K562 (cell line): Measurements from ENCODE around the gene PALM3. TPM values are rescaled to one million over a fixed set of nuclear protein-coding genes. Genes with fewer than 3 reads are reported as not detected.

Experiments used
- FOXA1 ChIP-seq: fragments of 450-650 bp; IDR thresholded peaks from 2 replicates; pipeline ENCODE4 v1.6.1; 2016; ENCODE audit warnings: mild to moderate bottlenecking, borderline replicate concordance
- IRF2 ChIP-seq: sonication (generic); formaldehyde crosslinking; IDR thresholded peaks from 2 replicates; pipeline ENCODE4 v1.8.1; 2022; ENCODE audit warnings: mild to moderate bottlenecking, missing genetic modification reagents
- JUNB ChIP-seq: fragments of 450-650 bp; formaldehyde crosslinking; conservative IDR thresholded peaks from 2 replicates; pipeline ENCODE4 v1.4.0; 2020; ENCODE audit warnings: mild to moderate bottlenecking
- RBM15 ChIP-seq: fragments of 200-400 bp; formaldehyde crosslinking; IDR thresholded peaks from 2 replicates; pipeline ENCODE4 v1.6.1; 2018; ENCODE audit warnings: mild to moderate bottlenecking, low read length, moderate library complexity; ENCODE audit not compliant: insufficient read depth
- ZFP1 ChIP-seq: fragments of 450-650 bp; formaldehyde crosslinking; IDR thresholded peaks from 2 replicates; pipeline ENCODE4 v1.4.0; 2020; ENCODE audit warnings: mild to moderate bottlenecking, mixed read lengths
- ZNF212 ChIP-seq: fragments of 450-650 bp; formaldehyde crosslinking; IDR thresholded peaks from 2 replicates; pipeline ENCODE4 v1.4.0; 2020; ENCODE audit warnings: mild to moderate bottlenecking
- ZNF24 ChIP-seq: fragments of 450-650 bp; IDR thresholded peaks from 2 replicates; pipeline ENCODE4 v1.6.1; 2016
- ZNF507 ChIP-seq: conservative IDR thresholded peaks from 2 replicates; pipeline ENCODE4 v1.6.1; 2017; ENCODE audit warnings: missing genetic modification characterization, missing compliant biosample characterization
- polyA plus RNA-seq, 8 experiments: library from polyadenylated mRNA; depleted of rRNA in 4 of 8; stranded (reverse) in 5 of 8; unstranded in 3 of 8; fragments of >200 nt; fragmentation: Nextera tagmentation in 2 of 8; fragmentation: Illumina TruSeq in 1 of 8; extraction: Ambion mirVana in 2 of 8; extraction: Trizol in 1 of 8; gene quantifications; 2 replicates each; pipeline versions ENCODE4 v1.2.1 to v1.2.3, GENCODE V29; 2011 to 2014; ENCODE audit warnings: inconsistent platforms in 1 of 8, missing spikeins in 1 of 8
- total RNA-seq, 7 experiments: library from RNA; depleted of rRNA in 6 of 7; stranded (reverse); fragments of >200 nt in 6 of 7; fragmentation: Illumina TruSeq in 2 of 7; extraction: Trizol in 2 of 7; gene quantifications; 2 replicates each; pipeline versions ENCODE4 v1.2.1 to v1.2.3, GENCODE V29; 2011 to 2021; ENCODE audit warnings: low replicate concordance in 1 of 7
- TF ChIP-seq, protein P1 (sequence below): fragments of 250-450 bp; sonication (Bioruptor Pico); IDR thresholded peaks from 2 replicates; pipeline ENCODE4 v1.4.0; 2020
- TF ChIP-seq, protein P2 (sequence below): sonication (generic); formaldehyde crosslinking; IDR thresholded peaks from 2 replicates; pipeline ENCODE4 v1.8.1; 2023; ENCODE audit warnings: mild to moderate bottlenecking, missing genetic modification reagents
- TF ChIP-seq, protein P3 (sequence below): sonication (generic); formaldehyde crosslinking; IDR thresholded peaks from 2 replicates; pipeline ENCODE4 v1.8.0; 2023; ENCODE audit warnings: missing genetic modification reagents, mild to moderate bottlenecking, borderline replicate concordance
- TF ChIP-seq, protein P4 (sequence below): fragments of 450-650 bp; IDR thresholded peaks from 2 replicates; pipeline ENCODE4 v1.6.1; 2016

The PALM3 gene
- total and polyA plus RNA-seq, 9 of the 15 experiments (the other 6 are each of a cell fraction or from before 2014, with no cell fraction given), result 0.07 to 9.3 (median 3.3) TPM

DNA sequence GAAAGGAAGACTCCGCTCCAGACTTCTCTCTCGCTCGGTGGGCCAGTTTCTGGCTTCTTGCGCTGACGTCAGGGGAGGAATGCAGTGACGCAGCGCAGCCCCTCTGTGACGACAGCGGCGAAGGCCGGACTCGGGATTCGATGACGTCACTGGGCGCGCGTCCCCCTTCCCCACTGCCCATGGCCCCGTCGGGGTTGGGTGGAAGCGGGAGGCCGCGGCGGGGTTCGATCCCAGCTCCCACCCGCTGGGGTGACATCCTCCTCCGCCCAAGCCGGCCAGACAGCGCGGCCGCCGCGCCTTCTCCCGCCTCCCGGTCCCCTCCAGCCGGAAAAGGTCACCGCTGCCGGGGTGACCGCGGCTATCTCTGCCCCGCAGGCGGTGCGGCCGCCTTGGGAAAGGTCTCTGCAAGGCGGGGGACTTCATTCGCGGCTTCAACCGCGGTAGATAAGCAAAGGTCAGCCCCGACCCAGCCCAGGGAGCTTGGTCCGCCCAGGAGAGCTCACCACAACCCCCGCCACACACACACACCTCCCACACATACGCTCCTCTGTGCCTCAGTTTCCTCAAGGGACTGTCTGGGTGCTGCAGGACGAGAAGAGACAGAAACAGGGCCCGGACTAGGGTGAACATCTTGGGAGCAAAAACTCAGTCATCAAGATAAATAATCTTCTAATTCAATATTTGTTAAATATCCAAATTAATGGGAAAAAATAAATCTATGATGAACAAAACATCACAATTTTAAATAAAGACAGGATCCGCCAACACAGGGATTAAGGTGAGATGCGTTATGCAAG, 54.9 kb downstream of the PALM3 start (continued):
- TF ChIP-seq, protein P1, sequence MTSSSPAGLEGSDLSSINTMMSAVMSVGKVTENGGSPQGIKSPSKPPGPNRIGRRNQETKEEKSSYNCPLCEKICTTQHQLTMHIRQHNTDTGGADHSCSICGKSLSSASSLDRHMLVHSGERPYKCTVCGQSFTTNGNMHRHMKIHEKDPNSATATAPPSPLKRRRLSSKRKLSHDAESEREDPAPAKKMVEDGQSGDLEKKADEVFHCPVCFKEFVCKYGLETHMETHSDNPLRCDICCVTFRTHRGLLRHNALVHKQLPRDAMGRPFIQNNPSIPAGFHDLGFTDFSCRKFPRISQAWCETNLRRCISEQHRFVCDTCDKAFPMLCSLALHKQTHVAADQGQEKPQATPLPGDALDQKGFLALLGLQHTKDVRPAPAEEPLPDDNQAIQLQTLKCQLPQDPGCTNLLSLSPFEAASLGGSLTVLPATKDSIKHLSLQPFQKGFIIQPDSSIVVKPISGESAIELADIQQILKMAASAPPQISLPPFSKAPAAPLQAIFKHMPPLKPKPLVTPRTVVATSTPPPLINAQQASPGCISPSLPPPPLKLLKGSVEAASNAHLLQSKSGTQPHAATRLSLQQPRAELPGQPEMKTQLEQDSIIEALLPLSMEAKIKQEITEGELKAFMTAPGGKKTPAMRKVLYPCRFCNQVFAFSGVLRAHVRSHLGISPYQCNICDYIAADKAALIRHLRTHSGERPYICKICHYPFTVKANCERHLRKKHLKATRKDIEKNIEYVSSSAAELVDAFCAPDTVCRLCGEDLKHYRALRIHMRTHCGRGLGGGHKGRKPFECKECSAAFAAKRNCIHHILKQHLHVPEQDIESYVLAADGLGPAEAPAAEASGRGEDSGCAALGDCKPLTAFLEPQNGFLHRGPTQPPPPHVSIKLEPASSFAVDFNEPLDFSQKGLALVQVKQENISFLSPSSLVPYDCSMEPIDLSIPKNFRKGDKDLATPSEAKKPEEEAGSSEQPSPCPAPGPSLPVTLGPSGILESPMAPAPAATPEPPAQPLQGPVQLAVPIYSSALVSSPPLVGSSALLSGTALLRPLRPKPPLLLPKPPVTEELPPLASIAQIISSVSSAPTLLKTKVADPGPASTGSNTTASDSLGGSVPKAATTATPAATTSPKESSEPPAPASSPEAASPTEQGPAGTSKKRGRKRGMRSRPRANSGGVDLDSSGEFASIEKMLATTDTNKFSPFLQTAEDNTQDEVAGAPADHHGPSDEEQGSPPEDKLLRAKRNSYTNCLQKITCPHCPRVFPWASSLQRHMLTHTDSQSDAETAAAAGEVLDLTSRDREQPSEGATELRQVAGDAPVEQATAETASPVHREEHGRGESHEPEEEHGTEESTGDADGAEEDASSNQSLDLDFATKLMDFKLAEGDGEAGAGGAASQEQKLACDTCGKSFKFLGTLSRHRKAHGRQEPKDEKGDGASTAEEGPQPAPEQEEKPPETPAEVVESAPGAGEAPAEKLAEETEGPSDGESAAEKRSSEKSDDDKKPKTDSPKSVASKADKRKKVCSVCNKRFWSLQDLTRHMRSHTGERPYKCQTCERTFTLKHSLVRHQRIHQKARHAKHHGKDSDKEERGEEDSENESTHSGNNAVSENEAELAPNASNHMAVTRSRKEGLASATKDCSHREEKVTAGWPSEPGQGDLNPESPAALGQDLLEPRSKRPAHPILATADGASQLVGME (CRISPR knock-in tag), result no peak; the same call in 1 of the 2 replicates
- TF ChIP-seq FOXA1 (no peak), JUNB (peak; percentile 97), ZFP1 (no peak), ZNF212 (CRISPR knock-in tag) (no peak), IRF2 (CRISPR knock-in tag) (no peak), ZNF507 (tag) (no peak), ZNF24 (peak; percentile 71), RBM15 (no peak)
- TF ChIP-seq, protein P2, sequence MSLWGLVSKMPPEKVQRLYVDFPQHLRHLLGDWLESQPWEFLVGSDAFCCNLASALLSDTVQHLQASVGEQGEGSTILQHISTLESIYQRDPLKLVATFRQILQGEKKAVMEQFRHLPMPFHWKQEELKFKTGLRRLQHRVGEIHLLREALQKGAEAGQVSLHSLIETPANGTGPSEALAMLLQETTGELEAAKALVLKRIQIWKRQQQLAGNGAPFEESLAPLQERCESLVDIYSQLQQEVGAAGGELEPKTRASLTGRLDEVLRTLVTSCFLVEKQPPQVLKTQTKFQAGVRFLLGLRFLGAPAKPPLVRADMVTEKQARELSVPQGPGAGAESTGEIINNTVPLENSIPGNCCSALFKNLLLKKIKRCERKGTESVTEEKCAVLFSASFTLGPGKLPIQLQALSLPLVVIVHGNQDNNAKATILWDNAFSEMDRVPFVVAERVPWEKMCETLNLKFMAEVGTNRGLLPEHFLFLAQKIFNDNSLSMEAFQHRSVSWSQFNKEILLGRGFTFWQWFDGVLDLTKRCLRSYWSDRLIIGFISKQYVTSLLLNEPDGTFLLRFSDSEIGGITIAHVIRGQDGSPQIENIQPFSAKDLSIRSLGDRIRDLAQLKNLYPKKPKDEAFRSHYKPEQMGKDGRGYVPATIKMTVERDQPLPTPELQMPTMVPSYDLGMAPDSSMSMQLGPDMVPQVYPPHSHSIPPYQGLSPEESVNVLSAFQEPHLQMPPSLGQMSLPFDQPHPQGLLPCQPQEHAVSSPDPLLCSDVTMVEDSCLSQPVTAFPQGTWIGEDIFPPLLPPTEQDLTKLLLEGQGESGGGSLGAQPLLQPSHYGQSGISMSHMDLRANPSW (CRISPR knock-in tag), result no peak
- TF ChIP-seq, protein P3, sequence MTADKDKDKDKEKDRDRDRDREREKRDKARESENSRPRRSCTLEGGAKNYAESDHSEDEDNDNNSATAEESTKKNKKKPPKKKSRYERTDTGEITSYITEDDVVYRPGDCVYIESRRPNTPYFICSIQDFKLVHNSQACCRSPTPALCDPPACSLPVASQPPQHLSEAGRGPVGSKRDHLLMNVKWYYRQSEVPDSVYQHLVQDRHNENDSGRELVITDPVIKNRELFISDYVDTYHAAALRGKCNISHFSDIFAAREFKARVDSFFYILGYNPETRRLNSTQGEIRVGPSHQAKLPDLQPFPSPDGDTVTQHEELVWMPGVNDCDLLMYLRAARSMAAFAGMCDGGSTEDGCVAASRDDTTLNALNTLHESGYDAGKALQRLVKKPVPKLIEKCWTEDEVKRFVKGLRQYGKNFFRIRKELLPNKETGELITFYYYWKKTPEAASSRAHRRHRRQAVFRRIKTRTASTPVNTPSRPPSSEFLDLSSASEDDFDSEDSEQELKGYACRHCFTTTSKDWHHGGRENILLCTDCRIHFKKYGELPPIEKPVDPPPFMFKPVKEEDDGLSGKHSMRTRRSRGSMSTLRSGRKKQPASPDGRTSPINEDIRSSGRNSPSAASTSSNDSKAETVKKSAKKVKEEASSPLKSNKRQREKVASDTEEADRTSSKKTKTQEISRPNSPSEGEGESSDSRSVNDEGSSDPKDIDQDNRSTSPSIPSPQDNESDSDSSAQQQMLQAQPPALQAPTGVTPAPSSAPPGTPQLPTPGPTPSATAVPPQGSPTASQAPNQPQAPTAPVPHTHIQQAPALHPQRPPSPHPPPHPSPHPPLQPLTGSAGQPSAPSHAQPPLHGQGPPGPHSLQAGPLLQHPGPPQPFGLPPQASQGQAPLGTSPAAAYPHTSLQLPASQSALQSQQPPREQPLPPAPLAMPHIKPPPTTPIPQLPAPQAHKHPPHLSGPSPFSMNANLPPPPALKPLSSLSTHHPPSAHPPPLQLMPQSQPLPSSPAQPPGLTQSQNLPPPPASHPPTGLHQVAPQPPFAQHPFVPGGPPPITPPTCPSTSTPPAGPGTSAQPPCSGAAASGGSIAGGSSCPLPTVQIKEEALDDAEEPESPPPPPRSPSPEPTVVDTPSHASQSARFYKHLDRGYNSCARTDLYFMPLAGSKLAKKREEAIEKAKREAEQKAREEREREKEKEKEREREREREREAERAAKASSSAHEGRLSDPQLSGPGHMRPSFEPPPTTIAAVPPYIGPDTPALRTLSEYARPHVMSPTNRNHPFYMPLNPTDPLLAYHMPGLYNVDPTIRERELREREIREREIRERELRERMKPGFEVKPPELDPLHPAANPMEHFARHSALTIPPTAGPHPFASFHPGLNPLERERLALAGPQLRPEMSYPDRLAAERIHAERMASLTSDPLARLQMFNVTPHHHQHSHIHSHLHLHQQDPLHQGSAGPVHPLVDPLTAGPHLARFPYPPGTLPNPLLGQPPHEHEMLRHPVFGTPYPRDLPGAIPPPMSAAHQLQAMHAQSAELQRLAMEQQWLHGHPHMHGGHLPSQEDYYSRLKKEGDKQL, result peak; percentile 86; the same call in 1 of the 2 replicates
- TF ChIP-seq, protein P4, sequence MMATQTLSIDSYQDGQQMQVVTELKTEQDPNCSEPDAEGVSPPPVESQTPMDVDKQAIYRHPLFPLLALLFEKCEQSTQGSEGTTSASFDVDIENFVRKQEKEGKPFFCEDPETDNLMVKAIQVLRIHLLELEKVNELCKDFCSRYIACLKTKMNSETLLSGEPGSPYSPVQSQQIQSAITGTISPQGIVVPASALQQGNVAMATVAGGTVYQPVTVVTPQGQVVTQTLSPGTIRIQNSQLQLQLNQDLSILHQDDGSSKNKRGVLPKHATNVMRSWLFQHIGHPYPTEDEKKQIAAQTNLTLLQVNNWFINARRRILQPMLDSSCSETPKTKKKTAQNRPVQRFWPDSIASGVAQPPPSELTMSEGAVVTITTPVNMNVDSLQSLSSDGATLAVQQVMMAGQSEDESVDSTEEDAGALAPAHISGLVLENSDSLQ, result no peak
